ENCODE measurements around the gene CELF2.

DNA sequence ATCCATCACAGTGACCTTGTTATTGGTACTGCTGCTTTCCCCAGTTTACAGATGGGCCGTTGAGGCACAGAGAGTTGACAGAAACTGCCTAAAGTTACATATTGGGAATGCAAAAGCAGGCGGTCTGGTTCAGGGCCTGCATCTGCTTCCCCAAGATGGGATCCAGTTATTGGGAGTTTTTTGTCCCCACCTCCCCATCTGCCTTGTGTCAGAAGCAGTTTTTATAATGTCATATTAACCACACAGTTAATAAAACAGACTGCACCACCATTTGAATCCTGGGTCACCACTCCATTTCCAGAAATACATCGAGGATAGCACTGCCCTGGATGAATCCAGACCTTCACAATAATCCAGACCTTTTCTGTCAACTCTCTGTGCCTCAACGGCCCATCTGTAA, 67.9 kb downstream of the CELF2 start:
- TF ChIP-seq EP300 (IDR thresholded peaks at IDR 0.05): no peak
- TF ChIP-seq POLR2A (IDR thresholded peaks at IDR 0.05): no peak
- TF ChIP-seq, protein P1, sequence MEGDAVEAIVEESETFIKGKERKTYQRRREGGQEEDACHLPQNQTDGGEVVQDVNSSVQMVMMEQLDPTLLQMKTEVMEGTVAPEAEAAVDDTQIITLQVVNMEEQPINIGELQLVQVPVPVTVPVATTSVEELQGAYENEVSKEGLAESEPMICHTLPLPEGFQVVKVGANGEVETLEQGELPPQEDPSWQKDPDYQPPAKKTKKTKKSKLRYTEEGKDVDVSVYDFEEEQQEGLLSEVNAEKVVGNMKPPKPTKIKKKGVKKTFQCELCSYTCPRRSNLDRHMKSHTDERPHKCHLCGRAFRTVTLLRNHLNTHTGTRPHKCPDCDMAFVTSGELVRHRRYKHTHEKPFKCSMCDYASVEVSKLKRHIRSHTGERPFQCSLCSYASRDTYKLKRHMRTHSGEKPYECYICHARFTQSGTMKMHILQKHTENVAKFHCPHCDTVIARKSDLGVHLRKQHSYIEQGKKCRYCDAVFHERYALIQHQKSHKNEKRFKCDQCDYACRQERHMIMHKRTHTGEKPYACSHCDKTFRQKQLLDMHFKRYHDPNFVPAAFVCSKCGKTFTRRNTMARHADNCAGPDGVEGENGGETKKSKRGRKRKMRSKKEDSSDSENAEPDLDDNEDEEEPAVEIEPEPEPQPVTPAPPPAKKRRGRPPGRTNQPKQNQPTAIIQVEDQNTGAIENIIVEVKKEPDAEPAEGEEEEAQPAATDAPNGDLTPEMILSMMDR (IDR thresholded peaks at IDR 0.05): no peak
